ENCODE data around the gene HES1. TPM values are rescaled to one million over a fixed set of nuclear protein-coding genes. Genes with fewer than 3 reads are reported as not detected.

HES1 gene
- total and polyA plus RNA-seq, 9 of the 15 experiments (the other 6 are each of a cell fraction or from before 2014, with no cell fraction given), result 3.4 to 37.0 (median 19.3) TPM

GRCh38 chr3:194137506-194138474 lies 1.8 kb downstream of the HES1 start (continued):
- TF ChIP-seq ZBTB33 (CRISPR knock-in tag; IDR thresholded peaks at IDR 0.05) (no peak; the same call in 1 of the 2 replicates), ZMIZ1 (IDR thresholded peaks at IDR 0.05; ENCODE audit: low read depth in 2 of 2, low read length in 2 of 2) (no peak), HDAC2 (IDR thresholded peaks at IDR 0.05) (no peak), ZNF696 (CRISPR knock-in tag; conservative IDR thresholded peaks at IDR 0.05) (no peak), CREB3L1 (IDR thresholded peaks at IDR 0.05; ENCODE audit: borderline replicate concordance, low read depth) (no peak; the same call in 1 of the 2 replicates), ZBTB34 (CRISPR knock-in tag; IDR thresholded peaks at IDR 0.05) (no peak), POLR2B (IDR thresholded peaks at IDR 0.05; ENCODE audit: low read depth, partially characterized antibody) (peak; percentile 21), ZNF395 (CRISPR knock-in tag; IDR thresholded peaks at IDR 0.05) (no peak), ATF4 (CRISPR knock-in tag; IDR thresholded peaks at IDR 0.05) (no peak), CBX8 (IDR thresholded peaks at IDR 0.05; ENCODE audit: borderline replicate concordance, extremely low read depth, low read depth, low read length, poor library complexity, severe bottlenecking) (no peak)
